SK-N-SH (cell line): ENCODE measurements around the gene CFAP74. TPM values are rescaled to one million over a fixed set of nuclear protein-coding genes. Genes with fewer than 3 reads are reported as not detected.

ENCODE experiments used
- CTCF ChIA-PET: fragments of 300-600, 350-600 bp; formaldehyde crosslinking; extraction: SDS; loops from one replicate; lab custom pipeline; 2021; lab: Yijun Ruan, JAX
- POLR2A ChIA-PET: fragments of 350-600 bp; sonication (Branson Sonifier 250); formaldehyde crosslinking; extraction: SDS; loops from one replicate; lab custom pipeline; 2020; ENCODE audit warnings: antibody characterized with exemption, inconsistent platforms; lab: Yijun Ruan, JAX
- DNase-seq: peaks from one replicate; pipeline ENCODE4 v3.0.0; 2012
- H2AFZ ChIP-seq: fragments of 200-600 bp; sonication (generic); 2 replicates; pipeline ENCODE4 v1.8.1; 2016; ENCODE audit warnings: antibody characterized with exemption, mild to moderate bottlenecking, low read depth
- H3F3A ChIP-seq: fragments of 200-600 bp; sonication (generic); replicated peaks from 2 replicates; pipeline ENCODE3; 2016; ENCODE audit warnings: antibody characterized with exemption, mild to moderate bottlenecking; ENCODE audit not compliant: insufficient read depth
- H3K27ac ChIP-seq, 2 experiments: fragments of 200-500 bp in 1 of 2; fragments of 200-600 bp in 1 of 2; sonication (Bioruptor generic) in 1 of 2; sonication (generic), shearing (Covaris generic) in 1 of 2; 2 replicates each; pipeline versions ENCODE4 v1.5.1 to v1.6.1; 2014 to 2016; ENCODE audit warnings: low read depth in 2 of 2, inconsistent platforms in 1 of 2, low read length in 1 of 2, mild to moderate bottlenecking in 1 of 2, mixed read lengths in 1 of 2
- H3K27me3 ChIP-seq: fragments of 200-600 bp; sonication (generic), shearing (Covaris generic); 2 replicates; pipeline ENCODE4 v1.6.1; 2016; ENCODE audit warnings: mixed run types; ENCODE audit not compliant: insufficient read depth
- H3K36me3 ChIP-seq, 2 experiments: fragments of 200-500 bp in 1 of 2; fragments of 200-600 bp in 1 of 2; sonication (Bioruptor generic) in 1 of 2; sonication (generic) in 1 of 2; replicated peaks in 1 of 2; 2 replicates each; pipeline versions ENCODE3 to v1.5.1; 2014 to 2016; ENCODE audit warnings: low read length in 1 of 2, mild to moderate bottlenecking in 1 of 2; ENCODE audit not compliant: insufficient read depth in 2 of 2, control insufficient read depth in 1 of 2
- H3K4me1 ChIP-seq, 2 experiments: fragments of 200-500 bp in 1 of 2; fragments of 200-600 bp in 1 of 2; sonication (Bioruptor generic) in 1 of 2; sonication (generic), shearing (Covaris generic) in 1 of 2; 2 replicates each; pipeline versions ENCODE4 v1.5.1 to v1.6.1; 2014 to 2016; ENCODE audit warnings: low read depth in 1 of 2, low read length in 1 of 2, mixed run types in 1 of 2; ENCODE audit not compliant: insufficient read depth in 2 of 2, control insufficient read depth in 1 of 2
- H3K4me2 ChIP-seq: fragments of 200-600 bp; sonication (generic), shearing (Covaris generic); 2 replicates; pipeline ENCODE4 v1.6.1; 2017; ENCODE audit warnings: mixed run types
- H3K4me3 ChIP-seq, 2 experiments: fragments of 200-500 bp in 1 of 2; fragments of 200-600 bp in 1 of 2; sonication (Bioruptor generic) in 1 of 2; sonication (generic), shearing (Covaris generic) in 1 of 2; 2 replicates each; pipeline versions ENCODE4 v1.5.1 to v1.8.1; 2014 to 2016; ENCODE audit warnings: low read depth in 2 of 2, inconsistent platforms in 1 of 2, low read length in 1 of 2, mild to moderate bottlenecking in 1 of 2, mixed read lengths in 1 of 2, moderate library complexity in 1 of 2
- H3K79me2 ChIP-seq: fragments of 200-600 bp; sonication (generic); 2 replicates; pipeline ENCODE4 v1.8.1; 2017; ENCODE audit warnings: mild to moderate bottlenecking; ENCODE audit not compliant: insufficient read depth
- H3K9ac ChIP-seq: fragments of 200-600 bp; sonication (generic); 2 replicates; pipeline ENCODE4 v1.6.1; 2017; ENCODE audit warnings: mixed run types
- H3K9me2 ChIP-seq: fragments of 200-600 bp; sonication (generic); 2 replicates; pipeline ENCODE4 v1.6.1; 2017; ENCODE audit warnings: mixed run types
- H3K9me3 ChIP-seq: fragments of 200-600 bp; sonication (generic); 2 replicates; pipeline ENCODE4 v1.6.1; 2017; ENCODE audit warnings: mixed run types, mild to moderate bottlenecking, moderate library complexity
- H4K20me1 ChIP-seq: fragments of 200-600 bp; sonication (generic); 2 replicates; pipeline ENCODE4 v1.6.1; 2017; ENCODE audit warnings: mild to moderate bottlenecking, mixed run types; ENCODE audit not compliant: insufficient read depth
- CHD2 ChIP-seq: fragments of 150-350 bp; IDR thresholded peaks from 2 replicates; pipeline ENCODE4 v1.6.1; 2018; ENCODE audit warnings: low read length; ENCODE audit not compliant: partially characterized antibody
- CTCF ChIP-seq: fragments of 200-600 bp; sonication (generic); IDR thresholded peaks from 2 replicates; pipeline ENCODE4 v1.6.1; 2017; ENCODE audit warnings: antibody characterized with exemption, mild to moderate bottlenecking, moderate library complexity
- EZH2phosphoT487 ChIP-seq: fragments of 200-600 bp; sonication (generic); IDR thresholded peaks from 2 replicates; pipeline ENCODE4 v1.6.1; 2017; ENCODE audit warnings: low read depth, mixed run types, mild to moderate bottlenecking, antibody characterized with exemption, moderate library complexity, borderline replicate concordance
- FOSL2 ChIP-seq: IDR thresholded peaks from 2 replicates; pipeline ENCODE4 v1.4.0; 2012; ENCODE audit warnings: low read depth, mild to moderate bottlenecking, moderate library complexity, borderline replicate concordance
- FOXJ3 ChIP-seq: sonication (generic); formaldehyde crosslinking; IDR thresholded peaks from 2 replicates; pipeline ENCODE4 v1.5.1; 2020; ENCODE audit warnings: mild to moderate bottlenecking, missing genetic modification reagents
- GABPA ChIP-seq: IDR thresholded peaks from 2 replicates; pipeline ENCODE4 v1.4.0; 2012; ENCODE audit warnings: low read depth, mild to moderate bottlenecking
- GATA2 ChIP-seq: sonication (generic); formaldehyde crosslinking; IDR thresholded peaks from 2 replicates; pipeline ENCODE4 v1.5.0; 2020; ENCODE audit warnings: mild to moderate bottlenecking, missing genetic modification reagents
- IRF3 ChIP-seq: fragments of 150-350 bp; IDR thresholded peaks from 2 replicates; pipeline ENCODE4 v1.6.1; 2016; ENCODE audit warnings: mild to moderate bottlenecking, low read depth, low read length
- JUND ChIP-seq: IDR thresholded peaks from 2 replicates; pipeline ENCODE4 v1.4.0; 2012
- MEF2A ChIP-seq: IDR thresholded peaks from 2 replicates; pipeline ENCODE4 v1.4.0; 2012; ENCODE audit warnings: low read depth, borderline replicate concordance
- MXI1 ChIP-seq: IDR thresholded peaks from 2 replicates; pipeline ENCODE4 v1.6.1; 2012; ENCODE audit warnings: mild to moderate bottlenecking, low read depth, low read length, improper control_type of control experiment
- NRF1 ChIP-seq: IDR thresholded peaks from 2 replicates; pipeline ENCODE4 v1.6.1; 2012; ENCODE audit warnings: low read depth, mild to moderate bottlenecking, low read length
- RAD21 ChIP-seq: IDR thresholded peaks from 2 replicates; pipeline ENCODE4 v1.6.1; 2012; ENCODE audit warnings: mild to moderate bottlenecking, low read length
- RFX5 ChIP-seq: IDR thresholded peaks from 2 replicates; pipeline ENCODE4 v1.6.1; 2012; ENCODE audit warnings: mild to moderate bottlenecking, improper control_type of control experiment, low read length
- SMC3 ChIP-seq: IDR thresholded peaks from 2 replicates; pipeline ENCODE4 v1.6.1; 2012; ENCODE audit warnings: low read depth, low read length, improper control_type of control experiment
- USF2 ChIP-seq: fragments of 150-350 bp; IDR thresholded peaks from 2 replicates; pipeline ENCODE4 v1.6.1; 2017; ENCODE audit warnings: antibody characterized with exemption, low read length, low read depth, borderline replicate concordance
- WGBS: methylation state at CpG from one replicate; pipeline ENCODE4 v1.1.6; 2017; ENCODE audit warnings: low lambda C conversion rate; 5-methylcytosine and 5-hydroxymethylcytosine counted together
- polyA plus RNA-seq, 3 experiments: library from polyadenylated mRNA; depleted of rRNA; stranded (reverse); fragments of >200 nt; gene quantifications; 2 replicates each; pipeline ENCODE4 v1.2.3, GENCODE V29; 2012
- TF ChIP-seq, protein P1 (sequence below): IDR thresholded peaks from 2 replicates; pipeline ENCODE4 v1.4.0; 2012; ENCODE audit warnings: low read depth

Gene CFAP74
- polyA plus RNA-seq, 1 of the 3 experiments (the other 2 are of a cell fraction): not detected

- peak within 1 kb of the TSS; percentile 56 to 70 for H3K4me3 ChIP-seq
These were observed 46.3 kb upstream of the CFAP74 start, which contains the start of gene PRKCZ for GRCh38 chr1:2049718-2050431. Gene PRKCZ, plus strand, starts transcription at chr1:2050411. Its CDS starts 220 bp downstream, at chr1:2050631.

More at GRCh38 chr1:2049718-2050431, 46.3 kb upstream of the CFAP74 start, which contains the start of gene PRKCZ:
- Histone ChIP-seq H3K36me3 (no peaks in the 10 kb centered on the region), H3K9ac (peak within 1 kb of the TSS; percentile 55), H3K27ac (peak within 1 kb of the TSS in 1 of 2 experiments; percentile 83; a peak in 1 of 4 replicates), H3K27me3 (no peaks in the 10 kb centered on the region), H4K20me1 (no peaks in the 10 kb centered on the region), H3F3A (no peaks in the 10 kb centered on the region), H3K9me2 (no peaks in the 10 kb centered on the region), H3K4me2 (peak within 1 kb of the TSS; percentile 67), H3K79me2 (no peaks in the 10 kb centered on the region), H3K4me1 (peaks cover 0 to 17% of the 10 kb centered on the region in 2 experiments; a peak in 1 of 4 replicates), H2AFZ (peak within 1 kb of the TSS; percentile 51; the same call in 1 of the 2 replicates), H3K9me3 (no peaks in the 10 kb centered on the region)
- POLR2A ChIA-PET: interaction anchor here (1.4 kb wide), 1 partner anchor 10 kb away, joined by 3 read pairs; no protein-coding TSS in a partner anchor
- CTCF ChIA-PET: interaction anchor here (1.1 to 6.9 kb wide), 8 partner anchors 18 to 114 kb away, joined by 3 to 138 read pairs (median 6); no protein-coding TSS in a partner anchor
- no peak for TF ChIP-seq GATA2
- no peak for TF ChIP-seq EZH2phosphoT487
- TF ChIP-seq FOXJ3 (CRISPR knock-in tag): no peak
- TF ChIP-seq FOSL2: no peak
- TF ChIP-seq IRF3: peak; percentile 57
- TF ChIP-seq CHD2: peak; percentile 10
- no peak for TF ChIP-seq JUND
- TF ChIP-seq CTCF: no peak
- no peak for TF ChIP-seq NRF1
- TF ChIP-seq RAD21: no peak
- TF ChIP-seq MEF2A: no peak
- peak; percentile 92 for TF ChIP-seq RFX5
- TF ChIP-seq, protein P1, sequence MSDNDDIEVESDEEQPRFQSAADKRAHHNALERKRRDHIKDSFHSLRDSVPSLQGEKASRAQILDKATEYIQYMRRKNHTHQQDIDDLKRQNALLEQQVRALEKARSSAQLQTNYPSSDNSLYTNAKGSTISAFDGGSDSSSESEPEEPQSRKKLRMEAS: no peak
- TF ChIP-seq GABPA: no peak
- no peak for TF ChIP-seq MXI1
- TF ChIP-seq SMC3: no peak
- TF ChIP-seq USF2: no peak
- no CpG with 5 or more reads among the region's 83 CpGs for WGBS
- peak; percentile 97 for DNase-seq
